Cardiac fibroblast (primary cell): ENCODE results near the gene S100A9.

Experiments used
- DNase-seq, 2 donors: peaks; one replicate each; pipeline versions ENCODE4 v3.0.0 to v3.0.0-alpha.2; 2010; ENCODE audit warnings: low read depth in 2 of 2
- H3K4me3 ChIP-seq, 2 donors: replicated peaks in 1 of 2; 1 replicate in 1 of 2; 2 replicates in 1 of 2; pipeline ENCODE4 v1.5.1; 2011; ENCODE audit warnings: low read depth in 2 of 2, low read length in 2 of 2, mild to moderate bottlenecking in 2 of 2, moderate library complexity in 1 of 2
- CTCF ChIP-seq: IDR thresholded peaks from one replicate; pipeline ENCODE4 v1.5.1; 2011; ENCODE audit warnings: low read depth, mild to moderate bottlenecking, low read length, inconsistent platforms

S100A9 gene

GRCh38 chr1:153340356-153340755 is 17.3 kb upstream of the S100A9 start:
- no peak for TF ChIP-seq CTCF
- no peak overlapping the region for H3K4me3 ChIP-seq
- DNase-seq: no peak

GRCh38 chr1:153341431-153341934 is 16.2 kb upstream of the S100A9 start:
- no peak for TF ChIP-seq CTCF
- no peak overlapping the region for H3K4me3 ChIP-seq
- DNase-seq: no peak

- no peak overlapping the region for H3K4me3 ChIP-seq
- DNase-seq: no peak
- TF ChIP-seq CTCF: no peak
Observed at GRCh38 chr1:153342178-153342577, 15.5 kb upstream of the S100A9 start.

- DNase-seq: no peak
- TF ChIP-seq CTCF: no peak
- no peak overlapping the region for H3K4me3 ChIP-seq
Observed at GRCh38 chr1:153343040-153343681, 14.5 kb upstream of the S100A9 start.

GRCh38 chr1:153343811-153344717 is 13.6 kb upstream of the S100A9 start:
- H3K4me3 ChIP-seq: no peak overlapping the region
- DNase-seq: no peak

GRCh38 chr1:153344718-153345025 is 13.0 kb upstream of the S100A9 start:
- H3K4me3 ChIP-seq: no peak overlapping the region
- DNase-seq: no peak
- TF ChIP-seq CTCF: no peak

More at GRCh38 chr1:153343811-153344717, 13.6 kb upstream of the S100A9 start:
- TF ChIP-seq CTCF: no peak
